Measurements from ENCODE around the gene PSMB9.

Gene PSMB9

DNA sequence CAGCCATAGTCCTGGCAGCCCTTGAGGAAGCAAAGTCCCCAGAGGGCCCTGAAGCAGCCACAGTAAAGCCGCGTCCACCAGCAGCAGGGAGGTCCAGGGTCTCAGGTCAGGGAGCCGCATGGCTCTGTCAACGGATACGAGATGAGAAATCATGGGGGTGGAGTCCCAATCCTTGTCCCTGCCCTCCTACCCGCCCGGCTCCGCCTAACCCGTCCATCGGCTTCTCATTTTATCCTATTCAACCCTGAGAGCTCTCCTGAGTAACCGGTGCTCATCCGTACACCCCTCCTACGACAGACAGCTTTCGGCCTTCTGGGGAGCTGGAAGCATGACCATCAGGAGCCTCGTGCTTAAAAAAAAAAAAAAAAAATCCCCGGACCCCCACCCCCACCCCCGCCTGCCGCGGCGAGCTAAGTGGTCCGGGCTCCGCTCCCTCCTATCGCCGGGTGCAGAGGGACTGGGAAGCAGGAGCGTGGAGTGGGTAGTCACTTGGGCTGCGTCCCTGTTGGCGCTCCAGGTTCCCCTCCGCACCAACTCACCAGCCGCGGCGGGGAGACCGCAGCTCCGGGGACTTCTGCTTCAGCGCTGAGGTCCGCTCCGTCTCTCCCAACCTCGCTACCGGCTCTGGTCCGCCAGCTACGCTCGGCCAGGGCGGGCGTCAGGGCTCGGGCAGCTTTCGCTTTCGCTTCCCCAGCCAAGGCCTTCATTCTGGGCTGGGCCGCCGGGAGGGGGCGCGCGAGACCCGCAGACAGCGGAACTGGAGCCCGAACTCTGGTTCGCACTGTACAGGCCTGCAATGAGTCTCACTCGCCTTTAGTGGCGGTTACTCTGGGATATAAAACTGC is 15.7 kb upstream of the PSMB9 start, which contains the start of gene TAP2:
TAP2 (minus strand) TSS at position 626 of the 845 bp plus-strand sequence; CDS start at position 120, 506 bp downstream.
- peak; percentile 43 for DNase-seq (ENCODE audit: low read depth, low spot score)
- H3K27ac ChIP-seq, result peak within 1 kb of the TSS; percentile 83

DNA sequence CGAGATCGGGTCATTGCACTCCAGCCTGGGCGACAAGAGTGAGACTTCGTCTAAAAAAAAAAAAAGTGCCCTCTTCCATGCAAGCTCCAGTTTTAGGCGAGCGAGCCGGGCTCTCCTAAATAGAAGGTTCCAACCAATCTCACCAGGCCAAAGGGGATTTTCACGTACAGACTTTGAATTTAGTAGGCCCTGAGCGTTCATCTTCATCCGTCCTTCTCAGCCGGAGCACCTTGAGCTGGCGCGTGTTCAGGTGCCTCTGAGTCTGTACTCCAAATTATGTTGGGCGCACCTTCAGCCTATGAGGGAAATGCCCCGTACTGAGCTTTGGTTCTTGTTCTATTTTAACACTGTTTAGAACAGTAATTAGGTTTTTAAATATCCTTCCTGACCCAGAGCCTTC is 14.6 kb upstream of the PSMB9 start:
- no peak for DNase-seq (ENCODE audit: low read depth, low spot score)
- no peak overlapping the region for H3K27ac ChIP-seq

DNA sequence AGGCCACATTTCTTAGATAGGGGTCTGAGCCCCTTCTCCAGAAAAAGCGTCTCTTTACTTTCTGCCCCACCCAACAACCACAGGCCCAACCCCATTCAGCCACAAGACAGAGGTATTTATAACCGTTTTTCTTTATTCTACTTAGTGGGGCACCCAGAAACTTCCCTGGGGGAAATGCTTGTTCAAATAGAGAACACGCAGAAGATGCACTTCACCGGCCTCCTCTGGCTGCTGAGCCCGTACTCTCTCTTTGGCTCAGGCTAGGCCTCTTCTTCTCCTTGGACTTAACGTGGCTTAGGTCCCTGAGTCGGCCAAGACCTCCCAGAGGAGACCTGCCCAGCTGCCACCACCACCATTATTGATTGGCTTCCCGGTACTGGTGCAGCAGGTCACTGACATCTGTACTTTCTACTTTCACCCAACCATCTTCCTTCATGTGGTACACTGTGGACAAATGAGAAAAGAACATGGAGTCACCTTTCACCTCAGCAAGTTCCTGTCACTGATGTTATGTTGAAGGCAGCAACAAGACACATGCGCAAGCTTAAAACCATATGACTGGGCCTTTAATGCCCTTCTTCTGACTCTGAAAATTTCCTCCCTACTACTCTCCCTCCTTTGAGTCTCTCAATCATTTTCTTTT is 13.3 kb upstream of the PSMB9 start:
- no peak overlapping the region for H3K27ac ChIP-seq
- no peak for DNase-seq (ENCODE audit: low read depth, low spot score)

DNA sequence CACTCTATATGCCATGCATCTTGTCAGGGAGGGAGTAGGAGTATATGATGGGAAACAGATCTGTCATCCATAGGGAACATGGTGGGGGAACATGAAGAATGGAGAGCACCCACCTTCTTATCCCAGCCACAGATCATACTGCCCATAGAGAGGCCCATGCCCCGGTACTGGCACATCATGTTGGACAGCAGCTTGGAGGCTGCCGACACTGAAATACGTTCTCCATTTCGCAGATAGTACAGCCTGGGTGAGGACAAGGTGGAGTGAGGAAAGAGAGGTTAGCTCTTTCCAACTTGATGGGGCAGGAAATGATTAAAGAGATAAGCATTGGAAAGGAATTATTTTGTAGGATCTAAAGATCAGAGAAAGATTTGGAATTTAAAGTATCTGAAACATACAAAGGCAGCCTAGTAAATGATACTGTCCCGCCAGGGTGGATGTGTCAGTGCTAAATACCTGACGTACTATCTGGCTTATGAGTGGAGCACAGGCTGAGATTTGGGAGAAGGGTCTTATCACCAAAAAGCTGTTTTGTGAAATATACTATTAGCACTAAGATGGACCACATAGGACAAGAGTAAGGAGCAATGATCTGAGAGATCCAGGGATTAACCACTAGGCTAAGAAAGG is 11.9 kb upstream of the PSMB9 start:
- H3K27ac ChIP-seq, result no peak overlapping the region
- DNase-seq (ENCODE audit: low read depth, low spot score), result no peak

DNA sequence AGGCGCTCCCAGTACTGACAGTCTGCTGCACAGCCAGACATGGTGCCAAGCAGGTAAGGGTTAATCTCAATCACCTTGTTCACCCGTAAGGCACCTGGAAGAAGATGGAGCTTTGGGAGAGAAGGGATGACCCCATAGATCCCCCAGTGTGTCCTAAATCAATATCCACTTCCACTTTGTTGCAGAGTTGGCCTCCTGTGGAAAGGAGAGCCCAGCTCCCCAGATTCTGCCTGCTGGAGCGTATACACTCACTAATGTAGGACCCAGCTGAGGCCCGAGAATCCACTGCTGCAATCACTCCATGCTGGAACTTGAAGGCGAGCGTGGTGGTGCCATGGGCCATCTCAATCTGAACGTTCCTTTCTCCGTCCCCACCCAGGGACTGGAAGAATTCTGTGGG is 11.3 kb upstream of the PSMB9 start:
- H3K27ac ChIP-seq, result no peak overlapping the region

DNA sequence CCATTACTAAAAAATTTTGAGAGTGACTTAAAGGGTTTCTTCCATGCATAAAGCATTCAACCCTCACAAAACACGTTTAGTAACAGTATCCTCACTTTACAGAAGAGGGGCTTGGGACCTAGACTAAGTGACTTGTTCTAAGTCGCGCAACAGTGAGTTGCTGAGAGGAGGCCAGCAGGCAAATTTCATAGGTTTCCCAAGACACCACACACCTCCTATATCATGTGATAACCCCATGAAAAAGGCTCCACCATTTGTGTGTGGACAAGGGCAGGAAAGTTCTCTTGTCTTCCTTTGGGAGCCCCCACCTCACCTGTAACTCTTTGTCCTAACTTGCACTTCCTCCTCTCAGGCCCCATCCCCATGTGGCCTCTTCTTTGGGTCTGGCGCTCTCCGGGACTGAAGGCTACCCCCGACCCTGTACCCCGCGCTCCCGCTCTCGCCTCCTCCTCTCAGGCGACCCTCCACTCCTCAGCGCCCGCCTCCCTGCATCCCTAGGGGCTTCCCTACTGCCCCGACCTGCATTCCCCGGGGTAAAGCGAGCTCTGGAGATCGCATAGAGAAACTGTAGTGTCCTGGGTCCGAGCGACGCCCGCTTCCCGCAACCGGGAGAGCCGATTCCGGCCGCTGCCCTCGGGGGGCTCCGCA is 10.5 kb upstream of the PSMB9 start:
- no peak for DNase-seq (ENCODE audit: low read depth, low spot score)
- peak overlapping the region; percentile 37 for H3K27ac ChIP-seq

More for the DNA sequence above, 11.3 kb upstream of the PSMB9 start:
- DNase-seq (ENCODE audit: low read depth, low spot score), result no peak

DNA sequence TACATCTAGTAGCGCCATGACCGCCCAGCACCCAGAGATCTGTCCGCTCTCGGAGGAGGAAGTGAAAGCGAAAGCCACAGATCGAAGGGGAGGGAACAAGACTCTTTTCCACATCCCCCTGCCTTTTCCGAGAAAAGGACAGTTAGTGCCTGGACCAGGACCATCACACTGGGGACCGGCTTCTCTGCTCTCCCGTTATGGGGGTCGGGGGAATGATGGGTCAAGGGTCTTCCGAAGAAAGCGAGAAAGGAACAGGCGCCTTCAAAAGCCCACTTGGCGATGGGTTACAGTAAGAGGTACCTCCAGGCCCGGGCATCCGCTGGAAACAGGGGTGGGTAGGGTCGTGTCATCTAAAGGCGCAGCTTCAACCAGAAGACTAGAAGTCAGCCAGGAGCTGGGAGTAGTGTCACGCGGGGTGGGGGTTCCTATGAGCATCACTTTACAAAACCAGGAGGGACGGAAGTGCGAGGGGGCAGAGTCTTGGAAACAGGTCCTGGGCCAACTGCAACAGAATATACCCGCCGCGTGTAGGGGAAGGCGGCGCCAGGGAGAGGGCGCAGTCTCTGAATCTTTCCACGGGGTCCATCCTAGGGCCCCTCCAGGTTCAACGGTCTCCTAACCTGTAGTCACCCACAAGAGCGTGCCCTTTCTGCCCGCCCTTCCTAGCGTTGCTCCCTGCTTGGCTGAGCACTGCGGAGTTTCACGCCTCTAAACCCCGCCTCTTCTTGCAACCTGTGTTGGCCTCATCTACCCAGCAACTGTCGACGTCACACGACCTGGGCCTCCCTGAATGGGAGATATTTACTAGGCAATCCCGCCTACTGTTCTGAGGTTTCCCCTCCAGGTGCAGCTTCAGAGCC is 9.8 kb upstream of the PSMB9 start, which contains the start of gene PSMB8:
PSMB8 (minus strand) TSS at position 69 of the 860 bp plus-strand sequence; CDS start at position 18, 51 bp downstream.
- peak within 1 kb of the TSS; percentile 37 for H3K27ac ChIP-seq

DNA sequence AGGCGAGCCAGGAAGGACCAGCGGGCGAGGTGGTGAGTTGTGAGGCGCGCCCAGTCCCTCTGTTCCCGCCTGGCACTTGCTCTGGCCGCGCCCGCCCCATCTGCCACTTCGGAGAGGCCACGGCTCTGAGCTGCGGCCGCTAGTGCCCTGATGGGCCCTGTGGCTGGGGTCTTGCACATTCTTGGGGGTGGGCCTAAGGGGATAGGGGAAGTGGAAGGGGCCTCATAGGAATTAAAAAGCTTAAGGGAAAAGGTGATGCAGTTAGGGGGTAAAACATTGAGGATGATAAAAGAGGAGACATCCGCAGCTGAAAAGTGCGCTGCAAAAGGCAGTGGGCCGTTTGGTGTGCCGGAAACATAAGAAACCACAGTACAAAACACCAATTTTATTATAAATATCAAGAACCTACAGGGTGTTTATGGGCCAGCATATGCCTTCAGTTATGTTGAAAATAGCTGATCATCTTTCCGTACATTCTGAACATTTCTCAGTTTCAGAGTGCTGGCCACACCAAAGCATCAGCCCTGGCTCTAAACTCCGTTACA is 9.1 kb upstream of the PSMB9 start:
- DNase-seq (ENCODE audit: low read depth, low spot score), result no peak
- no peak overlapping the region for H3K27ac ChIP-seq

More for the DNA sequence above, 9.8 kb upstream of the PSMB9 start, which contains the start of gene PSMB8:
- peak; percentile 87 for DNase-seq (ENCODE audit: low read depth, low spot score)

DNA sequence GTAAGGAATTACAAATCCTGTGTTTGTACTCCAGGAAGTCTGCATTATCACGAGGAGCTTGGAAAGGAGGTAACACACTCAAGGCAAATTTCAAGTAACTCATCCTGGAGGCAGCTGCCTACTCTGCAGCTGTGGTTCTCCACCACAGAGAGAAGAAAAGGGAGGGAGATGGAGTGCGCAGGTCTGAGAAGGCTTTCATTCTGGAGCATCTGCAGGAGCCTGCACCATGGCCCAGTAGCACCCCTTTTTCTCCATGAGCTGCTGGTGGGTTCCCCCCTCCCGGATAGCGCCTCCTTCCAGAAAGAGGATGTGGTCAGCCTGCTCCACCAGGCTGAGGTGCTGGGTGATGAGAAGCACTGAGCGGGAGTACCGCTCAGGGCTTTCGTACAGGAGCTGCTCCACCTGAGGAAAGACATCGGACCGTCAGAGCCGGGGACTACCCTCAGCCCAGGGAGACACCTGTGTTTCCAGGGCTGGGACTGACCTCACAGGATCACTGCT is 8.6 kb upstream of the PSMB9 start:
- DNase-seq (ENCODE audit: low read depth, low spot score), result no peak
- no peak overlapping the region for H3K27ac ChIP-seq

DNA sequence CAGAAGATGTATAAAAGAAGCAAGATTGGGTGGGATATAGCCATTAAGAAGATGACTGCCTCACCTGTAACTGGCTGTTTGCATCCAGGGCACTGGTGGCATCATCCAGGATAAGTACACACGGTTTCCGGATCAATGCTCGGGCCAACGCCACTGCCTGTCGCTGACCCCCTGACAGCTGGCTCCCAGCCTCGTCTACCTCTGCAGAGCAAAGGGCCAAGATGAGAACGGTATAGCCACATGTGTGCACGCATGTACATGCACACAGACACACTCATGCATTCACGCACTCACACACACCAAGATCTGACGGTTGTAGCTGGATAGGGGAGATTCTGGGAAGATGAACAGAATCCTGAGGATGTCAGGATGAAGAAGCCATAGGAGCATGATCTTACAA is 7.0 kb upstream of the PSMB9 start:
- H3K27ac ChIP-seq, result no peak overlapping the region
- no peak for DNase-seq (ENCODE audit: low read depth, low spot score)

DNA sequence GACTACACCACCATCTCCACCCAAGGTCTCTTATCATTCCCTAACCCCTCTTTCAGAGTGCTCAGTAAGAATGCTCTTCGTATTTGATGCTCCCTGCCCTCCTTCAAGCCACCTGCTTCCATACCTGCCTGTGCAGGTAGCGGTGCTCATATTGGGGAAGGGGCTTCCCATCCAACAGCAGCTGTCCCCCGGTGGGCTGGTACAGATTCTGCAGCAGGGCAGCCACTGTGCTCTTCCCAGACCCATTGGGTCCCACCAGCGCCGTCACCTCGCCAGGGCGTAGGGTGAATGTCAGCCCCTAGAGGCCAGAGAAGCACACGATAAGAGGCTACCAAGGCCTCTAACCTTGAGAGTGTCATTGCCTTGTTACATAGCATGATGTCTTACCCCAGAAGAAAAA is 6.2 kb upstream of the PSMB9 start:
- no peak overlapping the region for H3K27ac ChIP-seq
- DNase-seq (ENCODE audit: low read depth, low spot score), result no peak

DNA sequence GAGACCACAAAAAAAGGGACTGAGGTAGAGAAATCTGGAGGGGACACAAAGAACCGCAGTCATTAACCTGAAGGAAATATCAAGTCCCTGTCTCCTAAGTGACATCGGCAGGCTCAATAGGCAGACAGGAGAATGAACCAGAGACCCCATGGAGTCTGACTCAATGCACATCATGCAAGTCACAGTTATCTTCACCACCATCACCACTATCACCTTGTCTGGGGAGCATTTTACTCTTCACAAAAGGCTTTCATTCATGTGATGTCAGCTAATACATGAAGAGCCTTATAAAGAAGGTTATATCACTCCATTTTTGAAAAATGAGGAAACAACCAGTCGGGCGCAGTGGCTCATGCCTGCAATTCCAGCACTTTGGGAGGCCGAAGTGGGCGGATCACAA is 4.9 kb upstream of the PSMB9 start:
- no peak overlapping the region for H3K27ac ChIP-seq
- DNase-seq (ENCODE audit: low read depth, low spot score), result no peak

DNA sequence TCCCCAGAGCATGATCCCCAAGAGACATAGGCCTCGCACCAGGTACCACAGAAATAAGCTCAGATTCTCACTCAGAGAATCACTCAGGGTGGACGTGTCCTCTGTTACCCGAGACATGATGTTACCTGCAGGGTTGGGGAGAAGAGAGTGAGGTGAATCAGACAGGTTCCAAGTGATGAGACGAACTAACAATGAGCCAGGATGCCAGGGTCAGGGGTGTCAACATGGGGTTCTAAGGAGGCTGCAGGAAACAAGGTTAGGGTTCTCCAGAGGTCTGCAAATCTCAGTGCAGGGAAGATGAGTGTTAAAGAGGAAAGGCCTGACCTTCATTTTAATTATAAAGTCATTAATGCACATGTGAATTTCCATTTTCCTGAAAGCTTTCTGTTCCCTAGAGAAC is 3.0 kb upstream of the PSMB9 start:
- H3K27ac ChIP-seq, result no peak overlapping the region

DNA sequence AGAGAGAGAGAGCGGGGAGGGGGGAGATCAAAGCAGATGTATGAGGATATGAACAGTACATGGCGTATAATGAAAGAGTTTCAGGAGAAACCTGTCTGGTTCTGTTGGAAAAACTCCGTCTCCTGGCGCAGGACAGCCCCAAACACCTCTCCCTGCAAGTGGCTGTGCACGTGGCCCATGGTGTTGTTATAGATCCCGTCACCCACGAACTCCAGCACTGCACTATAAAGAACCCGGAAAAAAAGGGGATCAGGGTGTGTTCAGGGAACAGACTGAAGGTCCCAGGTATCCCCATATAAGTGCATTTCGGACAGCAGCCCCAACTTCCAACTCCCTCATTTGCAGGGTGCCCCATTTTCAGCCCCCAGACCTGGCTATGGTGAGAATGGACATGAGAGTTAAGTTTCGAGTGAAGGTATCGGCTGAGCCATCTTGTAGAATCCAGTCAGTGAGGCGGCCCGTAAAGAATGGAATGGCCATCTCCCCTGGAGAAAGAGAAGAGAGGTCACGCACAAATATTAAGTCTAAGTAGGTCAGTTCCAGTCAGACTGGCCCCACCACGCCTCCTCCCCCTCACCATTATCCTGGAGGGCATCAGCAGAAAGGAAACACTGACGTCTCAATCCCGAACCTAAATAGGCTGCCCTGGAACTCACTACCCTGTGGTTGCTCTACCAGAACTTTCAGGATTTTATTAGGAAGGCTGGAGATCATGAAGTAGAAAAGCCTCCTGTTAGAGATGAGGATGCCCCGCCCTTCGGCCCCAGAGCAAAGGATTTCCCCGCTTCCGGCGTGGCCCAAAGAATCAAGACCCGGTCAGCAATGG is 1.8 kb upstream of the PSMB9 start:
- no peak for DNase-seq (ENCODE audit: low read depth, low spot score)
- peak overlapping the region; percentile 76 for H3K27ac ChIP-seq

More for the DNA sequence above, 3.0 kb upstream of the PSMB9 start:
- no peak for DNase-seq (ENCODE audit: low read depth, low spot score)

DNA sequence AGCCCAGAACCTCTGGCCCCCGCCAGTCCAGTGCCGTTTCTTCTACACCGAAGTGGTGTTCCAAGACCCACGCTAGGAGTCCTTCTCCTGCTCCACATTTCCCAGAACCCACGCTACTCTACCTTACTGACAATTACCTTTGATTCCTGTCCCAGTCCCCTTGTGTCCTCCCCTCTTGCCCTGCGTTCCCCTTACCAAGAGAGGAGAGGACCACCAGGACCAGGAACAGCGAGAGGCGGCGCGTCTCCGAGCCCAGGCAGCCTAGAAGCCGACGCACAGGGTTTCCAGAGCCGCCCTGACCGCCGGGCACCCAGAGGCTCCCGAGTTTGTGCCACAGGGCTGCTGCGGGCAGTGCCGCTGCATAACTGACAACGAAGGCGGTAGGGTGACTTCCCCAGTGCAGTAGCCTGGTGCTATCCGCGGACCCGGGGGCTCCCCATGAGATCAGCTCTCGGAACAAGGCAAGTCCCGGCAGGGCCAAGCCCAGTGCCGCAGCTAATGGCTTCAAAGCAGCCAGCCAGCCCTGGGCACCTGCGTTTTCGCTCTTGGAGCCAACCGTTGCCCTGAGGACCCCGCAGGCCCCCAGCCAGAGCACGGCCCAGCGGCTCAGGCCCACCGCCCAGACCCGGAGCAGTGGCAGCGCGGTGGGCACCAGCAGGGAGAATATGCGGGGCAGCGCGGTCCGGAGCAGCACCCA is 1.0 kb upstream of the PSMB9 start:
- H3K27ac ChIP-seq, result peak overlapping the region; percentile 76
- no peak for DNase-seq (ENCODE audit: low read depth, low spot score)

DNA sequence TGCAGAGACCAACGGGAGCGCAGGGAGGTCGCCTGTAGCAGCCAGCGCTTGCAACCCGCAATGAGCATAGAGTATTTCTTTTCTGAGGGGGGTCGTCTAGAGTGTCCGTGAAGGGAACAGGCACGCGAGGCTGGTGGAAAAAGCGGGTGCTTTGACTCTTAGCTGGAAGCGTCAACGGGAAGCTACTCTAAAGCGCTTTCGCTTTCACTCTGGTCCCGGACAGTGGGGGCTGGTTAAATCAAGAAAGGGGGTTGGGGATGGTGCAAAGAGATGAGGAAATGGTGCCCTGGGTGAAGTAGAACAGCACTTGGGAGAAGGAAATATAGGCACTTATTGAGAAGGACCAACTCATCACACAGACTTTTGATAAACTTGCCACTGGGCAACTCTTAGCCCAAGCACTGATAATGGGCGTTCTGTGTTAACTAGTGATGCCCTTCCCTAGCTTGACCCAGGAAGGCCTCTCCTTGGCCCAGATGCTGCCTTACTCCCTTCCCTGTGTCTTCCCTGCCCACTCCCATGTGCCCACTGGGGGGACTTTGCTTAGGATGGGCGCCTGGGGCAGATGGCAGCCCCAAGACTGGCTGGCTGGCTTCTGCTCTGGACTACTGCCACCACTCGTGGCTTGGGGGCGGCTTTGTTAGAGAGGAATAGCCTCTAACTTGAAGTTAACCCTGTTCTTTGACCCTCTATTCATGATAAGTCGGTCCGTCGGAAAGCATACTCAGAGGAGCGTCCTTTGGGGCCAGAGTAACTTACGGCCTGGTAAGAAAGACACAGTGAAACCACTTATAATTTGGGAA is 585 bp downstream of the PSMB9 start:
- DNase-seq (ENCODE audit: low read depth, low spot score), result no peak
- no peak overlapping the region for H3K27ac ChIP-seq

Measured in epithelial cell of prostate (primary cell).